PC-9 (cell line): ENCODE measurements around the gene SRPRB.

Experiments
- EZH2 ChIP-seq: fragments of 200-600 bp; sonication (generic); IDR thresholded peaks from 2 replicates; pipeline ENCODE4 v1.8.0; 2017; ENCODE audit warnings: antibody characterized with exemption, low read depth
- TF ChIP-seq, protein P1 (sequence below): fragments of 200-600 bp; sonication (generic); conservative IDR thresholded peaks from 2 replicates; pipeline ENCODE4 v1.6.1; 2017; ENCODE audit warnings: mixed run types, antibody characterized with exemption, mild to moderate bottlenecking, moderate library complexity

DNA sequence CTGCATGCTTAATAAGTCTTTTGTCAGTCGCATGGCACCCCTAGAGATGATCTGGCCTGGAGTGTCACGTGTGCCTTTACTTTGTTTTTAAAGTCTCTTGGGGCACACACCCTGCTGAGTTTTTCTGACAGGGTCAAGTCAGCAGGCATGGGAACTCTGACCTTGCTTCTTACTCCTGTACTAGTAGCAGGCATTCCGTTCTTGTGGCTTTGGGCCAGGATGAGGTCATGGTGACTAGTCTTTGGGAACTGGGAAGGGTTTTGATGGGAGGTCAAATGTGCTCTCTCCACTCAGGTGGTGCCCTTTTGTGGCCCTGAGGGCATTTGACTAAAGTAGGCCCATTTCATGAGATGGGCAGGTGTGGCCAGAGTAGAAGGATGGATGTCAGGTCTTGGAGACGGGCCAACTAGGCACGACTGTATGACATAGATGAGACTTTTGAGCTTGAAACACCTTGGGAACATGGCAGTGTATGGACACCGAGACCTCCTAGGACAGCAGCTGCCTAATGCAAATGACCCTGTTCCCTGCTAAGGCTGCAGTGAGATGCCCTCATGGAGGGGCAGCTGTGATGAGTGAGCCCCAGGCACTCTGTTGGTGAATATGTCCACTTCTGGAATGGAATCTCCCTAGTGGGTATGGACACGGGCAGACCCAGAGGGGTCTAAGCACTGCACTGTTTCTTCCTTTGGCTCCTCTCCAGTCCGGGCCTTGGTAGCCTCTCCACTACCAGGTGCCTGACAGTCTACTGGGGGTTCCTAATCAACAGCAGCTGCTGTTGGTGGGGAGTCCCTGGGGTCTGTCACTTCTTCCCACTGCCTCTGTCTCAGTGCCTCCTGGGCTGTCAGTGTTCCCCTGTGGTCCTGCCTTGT, 16.4 kb downstream of the SRPRB start:
- TF ChIP-seq EZH2 = no peak
- TF ChIP-seq, protein P1, sequence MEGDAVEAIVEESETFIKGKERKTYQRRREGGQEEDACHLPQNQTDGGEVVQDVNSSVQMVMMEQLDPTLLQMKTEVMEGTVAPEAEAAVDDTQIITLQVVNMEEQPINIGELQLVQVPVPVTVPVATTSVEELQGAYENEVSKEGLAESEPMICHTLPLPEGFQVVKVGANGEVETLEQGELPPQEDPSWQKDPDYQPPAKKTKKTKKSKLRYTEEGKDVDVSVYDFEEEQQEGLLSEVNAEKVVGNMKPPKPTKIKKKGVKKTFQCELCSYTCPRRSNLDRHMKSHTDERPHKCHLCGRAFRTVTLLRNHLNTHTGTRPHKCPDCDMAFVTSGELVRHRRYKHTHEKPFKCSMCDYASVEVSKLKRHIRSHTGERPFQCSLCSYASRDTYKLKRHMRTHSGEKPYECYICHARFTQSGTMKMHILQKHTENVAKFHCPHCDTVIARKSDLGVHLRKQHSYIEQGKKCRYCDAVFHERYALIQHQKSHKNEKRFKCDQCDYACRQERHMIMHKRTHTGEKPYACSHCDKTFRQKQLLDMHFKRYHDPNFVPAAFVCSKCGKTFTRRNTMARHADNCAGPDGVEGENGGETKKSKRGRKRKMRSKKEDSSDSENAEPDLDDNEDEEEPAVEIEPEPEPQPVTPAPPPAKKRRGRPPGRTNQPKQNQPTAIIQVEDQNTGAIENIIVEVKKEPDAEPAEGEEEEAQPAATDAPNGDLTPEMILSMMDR = no peak
